HG03095 (cell line): ENCODE measurements around the gene MRGPRE.

ENCODE experiments used
- ATAC-seq: cut with Tn5 transposase; IDR thresholded peaks from one replicate; pipeline ENCODE4 v1.9.1; 2021; ENCODE audit warnings: moderate library complexity; ENCODE audit not compliant: unreplicated experiment

The MRGPRE gene

DNA sequence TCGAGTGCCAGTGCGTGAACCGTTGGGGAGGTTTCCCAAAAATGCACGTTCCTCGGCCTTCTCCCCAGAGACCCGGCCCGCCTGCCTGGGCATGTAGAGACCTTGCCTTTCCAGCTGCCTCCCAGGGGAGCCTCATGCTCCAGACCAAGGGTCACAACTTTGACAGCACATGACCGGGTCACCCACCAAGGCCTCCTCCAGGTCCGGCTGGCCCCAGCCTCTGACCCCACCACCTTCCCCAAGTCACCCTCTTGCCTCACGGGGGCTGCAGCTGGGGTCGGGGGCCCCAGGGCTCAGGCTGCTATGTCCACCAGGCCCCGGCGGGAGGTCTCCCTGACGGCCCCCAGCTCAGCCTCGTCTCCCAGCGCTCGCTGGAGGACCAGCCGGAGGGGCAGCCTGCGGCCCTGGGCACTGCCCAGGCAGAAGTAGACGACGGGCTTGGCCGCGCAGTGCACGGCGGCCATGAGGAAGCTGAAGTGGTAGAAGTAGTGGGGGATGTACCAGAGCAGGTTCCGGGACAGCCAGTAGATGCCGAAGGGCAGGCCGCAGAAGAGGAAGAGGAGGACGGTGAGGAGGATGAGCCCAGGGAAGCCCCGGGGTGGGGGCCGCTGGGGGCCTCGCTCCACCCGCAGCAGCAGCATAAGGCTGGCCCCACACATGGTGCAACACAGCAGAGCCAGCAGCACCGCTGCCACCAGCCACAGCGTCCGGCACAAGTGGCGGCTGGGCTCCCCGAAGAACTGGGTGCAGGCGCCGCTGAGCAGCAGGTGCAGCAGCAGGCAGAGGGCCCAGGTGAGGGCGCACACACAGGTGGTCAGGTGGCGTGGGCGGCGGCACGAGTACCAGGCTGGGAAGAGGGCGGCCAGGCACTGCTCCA, 4.4 kb downstream of the MRGPRE start:
- no peak for ATAC-seq

DNA sequence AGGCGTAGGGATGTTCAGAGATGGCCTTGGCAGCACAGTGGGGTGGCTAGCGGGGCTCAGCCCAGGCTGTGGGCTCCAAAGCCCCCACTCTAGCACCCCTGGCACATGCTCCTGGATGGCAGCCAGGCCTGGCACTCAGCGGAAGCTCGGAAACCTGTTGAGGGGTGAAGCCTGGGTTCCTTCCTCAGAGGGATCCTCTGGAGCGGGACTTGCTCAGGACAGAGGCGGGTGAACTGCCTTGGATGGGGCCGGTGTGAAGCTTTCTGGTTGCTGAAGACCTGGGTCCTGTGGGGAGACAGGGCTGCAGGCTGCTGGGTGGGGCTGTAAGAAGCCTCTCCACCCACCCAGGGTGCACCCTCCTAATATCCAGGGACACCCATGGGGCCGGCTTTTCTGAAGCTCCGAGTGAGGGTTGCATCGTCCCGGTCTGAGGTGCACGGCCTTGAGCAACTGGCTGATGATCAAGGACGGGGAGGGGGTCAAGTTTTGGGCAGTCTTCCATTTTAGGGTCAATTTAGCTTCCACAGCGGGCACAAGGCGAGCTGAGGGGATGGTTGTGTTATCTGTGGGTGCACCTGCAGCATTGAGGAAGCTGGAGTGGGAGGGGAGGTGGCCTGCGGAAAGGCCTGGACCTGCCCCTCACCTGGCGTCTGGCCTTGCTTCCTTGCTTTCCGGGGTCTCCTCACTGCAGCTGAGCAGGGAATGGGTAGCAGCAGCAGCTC, 5.2 kb downstream of the MRGPRE start:
- ATAC-seq = no peak

DNA sequence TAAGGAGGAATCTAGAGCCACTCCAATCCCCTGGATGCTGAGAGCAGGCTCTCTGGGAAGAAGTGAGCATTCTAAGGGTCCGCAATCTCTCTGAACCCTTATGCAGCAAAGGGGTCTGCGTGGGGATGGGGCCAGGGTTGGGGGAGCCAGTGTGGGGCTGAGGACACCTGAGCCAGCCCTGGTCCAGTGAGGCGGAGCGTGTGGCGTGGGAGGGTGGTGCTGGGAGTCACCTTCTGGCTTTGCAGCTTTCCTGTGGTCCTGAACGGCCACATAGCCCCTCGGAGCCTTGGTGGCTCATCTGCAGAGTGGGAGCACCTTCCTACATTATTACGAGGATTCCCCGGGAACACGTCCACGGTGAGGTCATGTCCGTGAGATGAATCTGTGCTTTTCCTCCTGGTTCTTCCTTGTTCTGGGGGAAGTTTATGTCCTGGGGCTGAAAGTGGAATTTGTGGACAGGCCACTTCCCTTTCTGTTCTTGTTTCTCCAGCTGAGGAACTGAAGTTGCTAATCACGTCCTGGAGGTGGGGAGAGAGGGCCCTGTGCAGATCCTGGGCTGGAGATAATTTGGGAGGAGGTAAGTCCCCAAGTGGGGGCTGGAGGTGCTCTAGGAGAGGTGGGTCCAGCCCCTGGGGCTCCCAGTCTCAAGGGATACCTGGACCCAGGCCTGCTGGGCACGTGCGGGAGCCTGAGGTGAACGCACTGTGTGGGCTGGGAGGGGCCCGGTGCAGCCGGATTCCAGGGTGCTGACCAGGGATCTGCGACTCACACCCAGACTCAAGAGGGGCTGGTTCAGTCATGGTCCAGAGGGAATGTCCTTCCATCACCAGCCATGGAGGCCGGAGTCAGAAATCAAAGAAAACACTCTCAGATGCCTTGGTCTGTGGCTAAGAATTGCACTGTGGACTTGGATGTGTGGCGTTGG, 6.1 kb downstream of the MRGPRE start:
- ATAC-seq = no peak

GRCh38 chr11:3225159-3225758, 7.0 kb downstream of the MRGPRE start:
- no peak for ATAC-seq

DNA sequence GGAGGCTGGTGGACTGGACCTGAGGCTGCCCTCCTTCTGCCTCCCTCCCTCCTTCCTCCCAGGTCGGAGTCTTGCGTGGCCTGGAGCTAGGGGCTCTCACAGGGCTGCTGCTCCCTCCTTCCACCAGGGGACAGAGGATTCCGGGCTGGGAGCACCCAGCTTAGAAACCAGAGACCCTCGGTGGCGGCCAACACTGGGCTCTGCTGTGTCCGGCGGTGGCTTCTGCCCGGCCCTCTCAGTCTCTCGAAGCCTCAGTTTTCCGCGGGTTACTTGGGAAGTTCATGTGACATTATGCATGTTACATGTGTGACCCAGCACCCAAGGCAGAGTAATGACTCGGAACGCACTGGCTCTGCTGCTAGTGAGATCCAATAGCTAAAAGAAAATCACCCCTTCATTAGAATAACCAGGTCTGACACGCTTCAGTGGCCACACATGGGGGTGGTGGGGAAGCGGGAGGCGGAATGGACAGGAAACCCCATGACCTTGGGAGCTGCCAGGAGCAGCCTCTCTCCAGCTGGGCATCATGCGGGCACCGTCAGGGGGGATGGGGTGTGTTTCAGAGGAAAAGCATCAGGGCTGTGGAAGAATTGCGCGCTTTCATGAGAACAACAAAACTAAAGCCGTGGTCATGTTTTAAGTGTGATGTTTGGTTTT, 7.7 kb downstream of the MRGPRE start:
- ATAC-seq = no peak

- no peak for ATAC-seq
Measured at GRCh38 chr11:3223932-3224381, 8.3 kb downstream of the MRGPRE start.

DNA sequence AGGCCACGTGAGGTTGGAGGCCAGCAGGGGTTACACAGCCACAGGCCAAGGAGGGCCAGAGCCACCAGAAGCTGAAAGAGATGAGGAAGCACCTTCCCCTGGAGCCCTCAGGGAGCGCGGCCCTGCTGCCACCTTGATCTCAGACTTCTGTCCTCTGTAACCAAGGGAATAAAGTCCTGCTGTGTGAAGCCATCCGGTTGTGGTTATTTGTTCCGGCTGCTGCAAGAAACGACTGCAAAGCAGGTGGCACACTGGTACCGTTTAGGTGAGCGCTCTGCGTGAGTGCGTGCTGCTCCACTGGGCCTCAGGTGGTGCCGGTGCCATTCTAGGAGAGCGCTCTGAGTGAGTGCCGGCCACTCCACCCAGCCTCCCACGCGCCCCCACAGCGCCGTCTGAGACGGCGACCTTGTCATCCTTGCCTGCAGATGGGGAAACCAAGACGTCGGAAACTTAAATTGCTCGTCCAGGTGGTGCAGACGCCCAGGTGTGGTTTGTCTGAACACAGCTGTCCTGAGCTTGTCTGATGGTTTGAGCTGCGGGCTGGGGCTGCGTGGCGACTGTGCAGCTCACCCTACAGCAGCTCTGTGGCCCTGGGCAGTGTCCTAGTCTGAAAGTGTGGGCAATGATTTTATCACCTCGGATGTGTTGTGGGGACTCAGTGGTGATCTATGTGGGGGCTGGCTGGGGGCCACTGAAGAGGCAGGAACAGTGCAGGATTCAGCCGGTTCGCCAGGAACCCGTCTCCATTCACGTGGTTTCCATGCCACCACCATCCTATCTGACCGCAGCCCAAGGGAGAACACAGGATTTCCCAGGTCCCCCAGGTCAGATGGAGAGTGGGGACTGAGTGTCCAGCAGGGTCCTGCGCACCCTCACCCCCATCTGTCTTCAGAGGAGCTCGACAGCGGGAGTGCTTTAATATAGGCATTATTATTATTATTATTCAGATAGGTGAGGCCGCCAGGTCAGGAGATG, 9.0 kb downstream of the MRGPRE start:
- ATAC-seq = no peak

- ATAC-seq = no peak
Measured at GRCh38 chr11:3222003-3222855, 10.0 kb downstream of the MRGPRE start.

GRCh38 chr11:3221408-3222002, 10.7 kb downstream of the MRGPRE start:
- ATAC-seq = no peak

GRCh38 chr11:3220521-3221407, 11.5 kb downstream of the MRGPRE start:
- ATAC-seq = no peak

DNA sequence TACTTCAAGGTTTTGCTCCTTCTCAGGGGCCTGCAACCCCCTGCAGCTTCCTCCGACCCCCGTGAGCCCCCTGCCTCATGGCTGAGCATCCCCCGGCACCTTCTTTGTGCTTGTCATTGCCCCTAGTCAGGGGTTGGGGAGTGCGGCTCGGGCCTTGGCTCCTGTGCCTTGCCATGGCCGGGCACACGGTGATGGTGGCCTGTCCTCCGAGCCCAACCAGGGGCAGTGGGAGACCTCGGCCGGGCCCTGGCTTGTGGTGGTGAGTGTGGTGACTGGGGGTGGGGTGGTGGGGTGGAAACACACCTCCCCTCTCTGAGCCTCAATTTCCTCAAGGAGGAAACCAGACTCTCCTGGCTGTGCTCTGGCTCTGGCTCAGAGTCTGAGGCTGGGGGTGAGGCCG, 12.1 kb downstream of the MRGPRE start:
- ATAC-seq = no peak

GRCh38 chr11:3219281-3219892, 12.8 kb downstream of the MRGPRE start:
- ATAC-seq = no peak

GRCh38 chr11:3218483-3219280, 13.5 kb downstream of the MRGPRE start, which contains the start of gene MRGPRG:
MRGPRG (minus strand) TSS chr11:3218813; CDS start chr11:3218813, 0 bp downstream.
- ATAC-seq = no peak

DNA sequence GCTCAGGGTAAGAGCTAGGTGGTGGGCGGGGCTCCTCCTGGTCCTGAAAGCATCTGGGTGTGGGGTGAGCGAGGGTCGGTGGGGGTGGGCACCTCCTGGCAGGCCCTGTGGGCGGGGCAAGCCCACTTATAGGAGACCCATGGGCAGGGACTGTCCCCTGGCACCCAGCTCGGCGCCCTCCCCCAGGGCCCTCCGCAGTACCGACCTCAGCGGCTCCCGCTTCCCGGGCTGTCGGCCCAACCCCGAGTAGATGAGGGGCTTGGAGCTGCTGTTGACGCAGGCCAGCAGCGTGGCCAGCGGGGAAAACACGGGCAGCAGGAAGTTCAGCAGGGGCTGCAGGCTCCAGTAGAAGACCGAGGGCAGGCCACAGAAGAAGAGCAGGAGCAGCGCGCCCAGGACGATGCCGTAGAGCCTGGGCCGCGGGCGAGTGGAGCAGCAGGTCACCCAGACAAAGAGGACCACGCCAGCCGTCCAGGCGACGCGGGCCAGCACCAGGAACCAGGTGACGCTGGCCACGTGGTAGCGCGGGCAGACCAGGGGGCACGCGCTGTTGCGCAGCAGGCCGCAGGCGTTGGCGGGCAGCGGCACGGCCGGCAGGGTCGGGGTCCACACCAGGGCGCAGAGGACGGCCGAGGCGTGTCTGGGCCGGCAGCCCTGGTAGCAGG, 14.3 kb downstream of the MRGPRE start:
- no peak for ATAC-seq

GRCh38 chr11:3216027-3216525, 16.1 kb downstream of the MRGPRE start:
- no peak for ATAC-seq
